ENCODE data around the gene RBFOX2.
"Not testable (repeated sequence)": the region's sequence is repeated elsewhere in the genome, so short reads cannot be mapped to it uniquely, and the experiment has no call there.

Gene RBFOX2

DNA sequence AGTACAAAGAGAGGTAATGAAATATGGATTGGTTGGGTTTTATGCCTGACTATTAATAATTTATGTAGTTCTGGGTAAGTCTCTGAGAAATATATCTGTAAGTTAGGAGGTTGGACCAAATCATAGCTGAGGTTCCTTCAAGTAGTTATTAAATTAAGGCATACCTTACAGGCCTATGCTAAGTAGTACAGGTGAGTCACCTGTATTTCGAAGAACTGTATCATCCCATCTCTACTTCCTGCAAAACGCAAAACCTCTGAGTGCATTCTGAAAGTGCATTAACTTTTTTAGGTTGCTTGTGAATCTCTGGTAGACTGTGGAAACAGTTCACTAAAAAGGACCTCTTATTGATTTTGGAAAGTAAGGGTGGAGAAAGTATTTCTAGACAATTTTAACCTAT is 273.9 kb downstream of the RBFOX2 start:
- DNase-seq: no peak

DNA sequence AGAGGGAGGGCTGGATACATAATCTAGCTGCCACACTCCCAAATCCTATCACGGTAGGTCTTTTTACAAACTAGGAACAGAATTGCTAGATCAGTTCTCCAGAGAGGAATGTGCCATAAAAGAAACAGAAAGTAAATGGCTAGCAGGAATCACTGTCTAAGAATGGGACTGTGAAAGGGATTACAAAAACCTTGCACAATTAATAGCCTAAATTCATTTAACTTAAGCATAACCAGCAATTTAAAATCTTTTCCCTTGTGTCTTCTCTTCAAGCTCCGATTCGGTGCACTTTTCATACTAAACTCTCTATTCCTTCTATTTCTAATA is 275.8 kb downstream of the RBFOX2 start:
- DNase-seq: no peak

DNA sequence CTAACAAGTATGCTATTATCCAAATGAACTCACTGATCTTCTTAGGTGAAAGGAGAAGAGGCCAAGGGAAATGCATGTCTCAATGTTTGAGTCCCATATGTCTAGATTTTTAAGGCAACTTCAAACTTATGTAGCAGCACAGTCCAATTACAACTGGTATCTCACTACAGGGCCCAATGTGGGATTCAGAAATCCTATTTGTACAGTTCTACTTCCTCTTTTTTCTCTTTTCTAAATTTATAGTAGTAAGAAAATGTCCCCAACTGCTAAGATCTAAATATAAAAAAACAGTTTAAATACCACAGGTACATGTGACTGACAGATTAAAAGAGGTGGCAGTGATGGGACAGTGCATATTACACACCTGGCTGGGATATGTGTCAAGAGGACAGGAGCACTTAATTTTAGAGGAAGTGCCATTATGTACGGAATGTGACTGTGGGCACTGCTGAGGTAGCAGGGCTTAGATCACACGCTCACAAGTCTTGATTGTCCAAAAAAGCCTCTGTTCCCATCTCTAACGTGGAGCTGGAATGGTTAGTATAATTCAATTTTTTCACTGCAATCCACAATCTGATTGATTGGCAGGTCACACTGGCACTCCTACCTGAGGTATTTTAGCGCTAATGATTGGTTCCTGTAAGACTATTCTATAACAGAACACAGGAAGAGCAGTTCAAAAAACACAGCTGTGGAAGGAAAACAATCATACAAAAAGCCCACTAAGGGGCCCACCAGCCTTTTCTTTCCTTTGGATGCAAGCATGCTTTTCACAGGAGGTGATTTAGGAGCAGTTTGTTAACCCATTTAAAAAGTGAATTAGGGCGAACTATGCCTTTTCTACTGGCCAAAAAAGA is 276.4 kb downstream of the RBFOX2 start:
- no peak for DNase-seq

DNA sequence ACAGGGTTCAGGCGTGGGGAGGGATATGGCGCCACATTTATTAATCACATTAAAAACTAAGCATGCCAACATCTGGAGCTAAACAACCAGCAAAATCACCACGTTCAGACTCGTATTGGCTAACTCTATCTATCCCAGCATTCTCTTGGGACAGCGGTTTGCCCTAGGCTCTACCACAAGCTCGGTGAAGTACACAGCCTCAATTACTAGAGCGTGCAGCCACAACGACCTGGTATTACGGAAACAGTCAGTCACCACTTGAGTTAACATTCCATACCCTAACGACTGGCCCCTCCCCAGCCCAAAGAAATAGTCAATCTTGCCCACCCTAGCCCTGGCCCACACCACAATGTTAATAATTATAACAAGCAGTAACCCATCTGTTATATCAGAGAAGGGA is 278.8 kb downstream of the RBFOX2 start:
- no peak for DNase-seq

DNA sequence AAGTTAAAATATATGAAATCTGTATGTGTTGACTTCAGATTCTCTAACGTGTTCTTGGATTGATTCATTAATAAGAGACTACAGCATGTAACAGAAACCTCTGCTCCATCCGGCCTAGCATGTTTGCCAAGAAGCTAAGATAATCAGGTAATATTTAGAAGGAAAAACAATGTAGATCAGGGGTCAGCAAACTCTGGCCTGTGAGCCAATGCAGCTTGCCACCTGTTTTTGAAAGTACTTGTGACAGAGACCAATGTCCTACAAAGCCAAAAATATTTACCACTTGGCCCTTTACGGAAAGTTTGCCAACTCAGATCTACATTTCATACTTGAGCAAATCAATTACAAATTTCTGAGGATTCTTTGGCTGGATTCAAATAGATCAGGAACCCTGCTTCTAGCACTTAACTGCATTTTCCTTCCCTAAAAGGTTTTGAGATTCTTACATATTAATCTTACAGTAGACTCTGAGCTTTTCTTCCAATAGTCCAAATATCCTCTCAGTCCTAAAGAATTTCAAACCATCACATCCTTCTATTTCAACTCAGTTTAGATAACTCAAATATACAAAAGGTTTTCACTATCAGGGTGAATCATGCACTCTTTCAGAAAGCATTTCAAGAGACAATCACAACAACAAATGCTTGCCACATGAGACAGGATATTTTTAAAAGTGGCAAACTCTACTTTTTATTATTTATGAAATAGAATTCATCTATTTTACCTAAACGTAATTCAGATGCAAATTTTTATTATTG is 281.5 kb downstream of the RBFOX2 start:
- DNase-seq: no peak

DNA sequence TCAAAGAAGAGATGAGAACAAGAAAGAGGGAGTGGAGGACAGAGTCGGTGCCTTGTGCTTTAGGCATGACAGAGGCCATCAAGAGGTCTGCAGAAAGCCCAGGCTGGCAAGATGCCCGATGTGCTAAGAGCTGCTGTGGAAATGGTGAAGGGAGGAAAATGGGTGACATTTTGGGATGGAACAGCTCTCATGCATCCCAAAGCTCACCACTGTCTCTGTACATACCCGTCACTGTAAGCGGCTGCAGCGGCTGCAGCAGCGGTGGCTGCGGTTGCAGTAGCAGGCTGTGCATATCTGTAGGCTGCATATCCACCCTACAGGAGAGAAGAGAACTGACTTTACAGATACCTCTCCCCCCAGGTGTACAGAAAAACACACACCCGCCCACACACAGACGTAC is 282.4 kb downstream of the RBFOX2 start:
- DNase-seq: no peak

DNA sequence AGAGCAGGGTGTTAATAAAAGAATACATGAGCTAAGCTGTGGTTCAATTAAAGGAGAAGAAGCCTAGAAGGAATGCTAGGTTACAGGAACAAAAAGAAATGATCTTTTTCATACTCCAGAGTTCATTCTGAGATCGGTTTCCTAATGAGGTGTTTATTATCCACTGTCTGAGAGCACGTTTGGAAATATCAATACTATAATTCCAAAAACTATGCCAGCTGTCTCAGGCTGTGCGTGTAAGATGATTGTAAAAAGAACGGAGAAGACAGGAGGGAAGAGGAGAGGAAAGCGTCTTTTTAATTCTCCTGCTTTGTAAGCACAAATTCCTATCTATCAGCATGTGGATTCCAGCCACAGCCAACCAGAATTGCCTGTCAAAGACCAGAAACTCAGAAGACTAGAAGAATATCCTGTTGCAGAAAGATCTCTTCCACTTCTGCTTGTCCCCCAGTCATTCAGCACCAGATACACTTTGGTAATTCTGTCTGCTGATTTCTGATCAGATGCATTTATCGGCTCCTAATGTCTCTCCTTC is 285.2 kb downstream of the RBFOX2 start:
- DNase-seq: no peak

DNA sequence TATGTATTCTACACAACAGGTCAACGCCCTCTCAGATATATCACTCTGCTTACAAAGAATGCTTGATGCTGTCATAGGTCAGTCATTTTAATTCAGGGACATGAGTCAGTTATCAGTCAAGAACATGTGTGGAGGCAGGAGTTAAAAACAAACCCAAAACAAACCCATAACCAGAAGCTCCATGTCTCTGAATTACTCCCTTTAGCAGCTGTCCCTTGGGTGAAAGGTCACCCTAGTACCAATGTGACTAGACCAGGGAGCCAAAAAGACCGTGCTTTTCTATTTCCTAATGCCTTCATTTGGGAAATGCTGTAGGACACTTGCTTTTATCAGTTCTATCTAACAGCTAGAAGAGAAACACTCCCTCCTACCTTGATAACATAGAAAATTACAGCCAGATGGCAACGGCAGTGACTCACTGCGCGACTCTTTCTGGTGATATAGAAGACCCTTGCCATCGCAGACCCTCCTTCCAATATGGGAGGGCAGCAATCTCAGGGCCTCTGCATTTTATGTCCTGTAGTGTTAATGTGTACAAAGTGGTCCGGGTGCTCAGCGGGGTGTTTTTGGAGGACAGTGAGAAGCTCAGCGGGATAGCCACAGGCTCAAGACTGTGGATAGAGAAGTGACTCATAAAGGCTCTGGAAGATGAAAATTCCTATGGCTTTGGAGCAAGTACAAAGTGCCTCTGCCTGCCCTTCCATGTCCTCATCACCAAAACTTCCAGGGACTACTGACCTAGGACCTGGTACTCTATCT is 286.1 kb downstream of the RBFOX2 start:
- DNase-seq: no peak

DNA sequence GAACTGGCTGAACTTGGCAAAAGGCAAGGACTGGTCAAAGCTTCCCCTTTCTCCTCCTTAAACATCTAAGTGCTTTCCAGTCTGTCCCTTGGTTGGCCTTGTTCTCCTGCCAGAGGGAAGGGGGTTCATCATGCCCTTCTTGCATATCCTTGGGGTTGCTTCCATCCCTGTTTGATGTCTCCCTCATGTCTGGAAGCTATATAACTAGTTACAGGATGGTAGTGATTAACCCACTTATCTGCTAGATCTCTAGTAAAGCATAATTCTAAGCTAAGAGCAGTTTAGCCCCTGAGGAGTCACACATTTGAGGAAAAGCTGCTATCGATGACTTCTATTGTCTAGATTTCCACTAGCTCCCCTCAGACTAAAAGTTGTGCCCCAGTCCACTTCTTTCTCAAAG is 288.0 kb downstream of the RBFOX2 start:
- DNase-seq: no peak

DNA sequence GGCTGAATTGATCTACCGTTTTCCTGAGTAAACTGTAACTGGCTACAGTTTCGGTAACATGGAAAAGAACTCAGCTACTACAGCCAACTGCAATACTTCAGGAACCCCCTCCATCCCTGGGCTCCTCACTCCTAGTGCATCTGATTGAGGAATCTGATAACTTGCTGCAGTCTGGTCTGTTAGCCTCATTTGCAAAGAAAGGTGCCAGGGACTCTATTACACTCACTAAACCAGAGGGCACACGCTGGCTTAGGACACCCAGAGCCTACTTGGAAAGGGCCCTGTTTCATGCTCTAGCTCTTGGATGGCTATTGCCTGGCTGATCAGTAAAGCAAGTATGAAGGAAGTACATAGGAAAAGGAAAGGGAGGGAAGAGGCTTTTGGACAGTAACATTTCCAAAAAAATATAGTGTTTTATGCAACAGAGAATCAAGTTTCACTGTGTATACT is 288.7 kb downstream of the RBFOX2 start:
- no peak for DNase-seq

DNA sequence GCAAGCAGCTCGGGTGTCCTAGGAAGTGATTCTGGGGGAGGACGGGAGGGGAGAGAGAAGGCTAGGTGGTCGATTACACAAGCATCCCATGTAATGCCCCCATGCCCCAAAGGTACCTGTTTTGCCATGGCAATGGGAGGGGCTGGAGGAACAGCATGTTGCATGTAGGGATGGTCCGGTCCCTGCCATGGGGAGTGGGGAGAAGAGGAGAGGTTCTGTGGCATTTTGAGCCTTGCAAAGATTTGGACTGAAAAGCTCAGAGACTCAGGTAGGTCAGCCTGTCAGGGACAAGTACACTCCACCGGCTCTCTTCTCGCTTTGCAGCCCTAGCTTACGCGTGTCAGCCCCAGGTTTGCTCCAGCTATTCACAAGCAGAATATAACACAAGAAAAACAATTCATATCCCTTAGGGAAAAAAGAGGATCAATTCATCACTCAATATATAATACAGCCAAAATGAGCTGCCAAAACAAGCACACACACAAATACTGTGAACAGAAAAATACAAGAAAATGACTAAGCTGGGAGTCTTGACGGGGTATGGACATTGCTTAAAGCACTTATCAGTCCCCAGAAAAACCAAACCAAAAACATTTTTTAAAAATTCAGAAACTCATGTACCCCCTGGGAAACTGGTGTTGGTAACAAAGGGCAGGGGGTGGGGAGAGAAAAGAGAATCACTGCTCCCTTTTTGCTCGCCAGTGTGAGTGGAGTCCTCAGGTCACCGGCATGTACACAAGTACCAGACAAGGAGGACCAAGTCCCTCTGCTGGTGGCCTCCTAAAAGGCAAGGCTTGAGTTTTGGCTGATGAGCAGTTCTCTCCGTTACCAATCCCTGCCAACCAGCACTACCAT is 289.3 kb downstream of the RBFOX2 start:
- no peak for DNase-seq

DNA sequence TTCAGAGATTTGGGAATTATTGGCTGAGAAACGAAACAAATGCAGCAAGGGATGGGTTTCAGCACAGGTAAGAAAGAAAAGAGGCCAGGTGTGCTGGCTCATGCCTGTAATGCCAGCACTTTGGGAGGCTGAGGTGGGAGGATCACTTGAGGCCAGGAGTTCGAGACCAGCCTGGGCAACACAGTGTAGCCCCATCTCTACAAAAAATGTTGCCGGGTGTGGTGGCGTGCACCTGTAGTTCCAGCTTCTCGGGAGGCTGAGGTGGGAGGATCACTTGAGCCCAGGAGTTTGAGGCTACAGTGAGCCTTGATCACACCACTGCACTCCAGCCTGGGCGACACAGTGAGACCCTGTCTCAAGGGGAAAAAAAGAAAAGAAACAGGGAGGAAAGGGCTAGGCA is 290.7 kb downstream of the RBFOX2 start:
- not testable (repeated sequence) for DNase-seq

DNA sequence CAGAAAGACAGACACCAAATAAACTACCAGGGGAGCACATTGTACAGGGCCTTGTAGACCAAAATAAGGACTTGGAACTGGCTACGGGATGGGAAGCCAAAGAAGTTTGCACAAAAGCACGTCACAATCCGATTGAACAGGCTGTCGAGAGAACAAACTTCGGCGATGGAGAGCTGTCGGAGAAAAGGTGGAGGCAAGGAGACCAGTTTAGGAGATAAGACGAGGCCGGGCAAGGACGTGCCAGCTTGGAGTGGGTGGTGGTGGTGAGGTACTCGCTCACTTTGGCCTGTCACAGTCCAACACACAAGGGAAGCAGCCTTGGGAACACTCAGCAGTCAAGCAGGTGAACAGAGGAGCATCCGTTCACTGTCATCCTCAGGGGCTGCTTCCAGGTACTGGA is 291.9 kb downstream of the RBFOX2 start:
- DNase-seq: no peak

DNA sequence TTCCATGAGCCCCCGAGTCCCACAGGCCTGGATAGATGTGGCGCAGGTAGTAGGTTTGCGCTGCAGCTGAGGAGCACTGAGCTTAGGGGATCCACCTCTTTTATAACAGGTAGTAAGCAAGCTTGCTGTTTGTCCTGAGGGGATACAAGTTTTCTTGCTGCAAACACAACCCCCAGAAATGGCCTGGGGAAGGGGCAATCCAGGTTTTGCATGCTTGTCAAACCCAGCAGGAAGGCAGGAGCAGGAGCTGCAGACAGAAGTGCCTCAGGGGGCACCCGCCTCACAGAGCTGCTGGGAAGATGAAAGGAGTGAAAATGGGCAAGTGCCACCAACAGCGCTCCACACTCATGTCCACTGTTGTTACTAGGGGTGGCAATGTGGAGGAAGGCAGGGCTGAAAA is 292.5 kb downstream of the RBFOX2 start:
- no peak for DNase-seq

DNA sequence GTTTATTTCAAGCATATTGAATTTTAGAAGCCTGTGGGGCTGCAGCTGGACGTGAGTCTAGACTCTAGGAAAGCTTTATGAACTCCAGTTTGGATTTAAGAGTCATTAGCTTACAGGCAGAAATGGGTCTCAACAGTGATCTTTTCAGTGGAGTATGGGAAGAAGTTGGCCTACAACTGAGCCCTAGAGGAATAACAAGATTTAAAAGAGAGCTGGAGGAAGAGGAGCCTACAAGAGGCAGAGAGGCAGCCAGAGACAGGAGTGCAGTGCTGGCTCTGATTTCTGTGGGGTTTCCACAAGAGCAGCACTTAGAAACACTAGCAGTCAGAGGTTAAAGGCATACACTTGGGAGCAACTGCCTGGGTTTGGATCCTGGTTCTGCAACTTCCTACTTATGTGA is 293.1 kb downstream of the RBFOX2 start:
- no peak for DNase-seq

DNA sequence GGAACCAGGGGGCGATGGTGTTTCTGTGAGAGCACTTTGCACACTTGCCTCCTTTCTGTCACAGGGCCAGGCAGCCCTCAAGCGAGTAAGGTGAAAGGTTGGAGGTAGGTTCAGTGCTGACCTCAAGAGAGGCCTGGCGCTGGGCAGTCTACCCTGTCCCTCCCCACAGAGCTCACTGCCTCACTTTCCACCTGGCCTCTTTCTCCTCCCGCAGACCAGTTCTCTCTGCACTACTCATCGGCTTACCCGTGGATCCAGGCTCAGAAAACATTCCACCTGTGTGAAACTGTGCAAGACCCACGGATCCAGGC is 294.2 kb downstream of the RBFOX2 start:
- no peak for DNase-seq

DNA sequence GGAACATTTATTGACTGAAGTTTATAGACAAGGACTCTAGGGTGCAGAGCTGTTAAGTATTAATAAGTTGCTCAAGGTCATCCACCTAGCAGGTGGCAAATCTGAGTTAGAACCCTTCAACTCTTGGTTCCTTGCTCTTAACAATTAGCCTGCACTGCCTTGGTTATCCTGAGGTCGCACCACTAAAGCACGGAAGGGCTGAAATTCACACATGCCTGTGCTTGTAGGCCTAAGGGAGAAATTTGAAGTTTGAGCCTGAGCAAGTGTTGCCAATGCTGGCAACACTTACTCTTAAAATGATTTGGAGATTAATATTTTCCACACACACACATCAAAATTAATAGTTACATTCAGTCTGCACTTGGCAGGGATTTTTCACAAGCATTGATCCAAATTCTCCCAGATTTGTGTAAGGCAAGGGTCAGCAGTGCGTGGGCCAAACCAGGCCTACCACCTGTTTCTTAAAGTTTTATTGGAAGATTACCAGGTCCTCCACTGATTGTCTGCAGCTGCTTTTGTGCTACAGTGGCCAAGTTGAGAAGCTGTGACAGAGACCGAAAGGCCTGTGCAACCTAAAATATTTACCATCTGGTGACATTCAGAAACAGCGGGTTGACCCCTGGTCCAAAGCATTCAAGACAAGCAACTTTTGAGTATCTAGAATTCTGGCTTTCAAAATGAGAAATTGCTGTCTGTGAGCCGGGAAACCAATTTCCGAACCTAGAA is 294.7 kb downstream of the RBFOX2 start:
- DNase-seq: no peak

DNA sequence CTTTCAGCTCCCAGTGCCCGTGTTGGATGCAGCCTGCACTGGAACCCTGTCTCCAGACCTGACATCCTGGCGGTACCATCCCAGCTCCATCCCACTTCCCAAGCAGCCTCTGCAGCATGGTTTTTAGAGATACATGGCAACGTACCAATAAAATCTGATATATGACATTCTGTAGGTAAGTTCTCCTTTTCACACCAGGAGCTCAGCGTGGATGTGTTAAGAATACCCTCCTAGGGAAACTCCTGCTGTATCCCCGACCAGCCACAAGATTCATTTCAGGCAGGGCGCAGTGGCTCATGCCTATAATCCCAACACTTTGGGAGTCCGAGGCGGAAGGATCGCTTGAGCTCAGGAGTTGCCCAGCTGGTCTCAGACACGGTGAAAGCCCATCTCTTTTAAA is 295.6 kb downstream of the RBFOX2 start:
- no peak for DNase-seq

DNA sequence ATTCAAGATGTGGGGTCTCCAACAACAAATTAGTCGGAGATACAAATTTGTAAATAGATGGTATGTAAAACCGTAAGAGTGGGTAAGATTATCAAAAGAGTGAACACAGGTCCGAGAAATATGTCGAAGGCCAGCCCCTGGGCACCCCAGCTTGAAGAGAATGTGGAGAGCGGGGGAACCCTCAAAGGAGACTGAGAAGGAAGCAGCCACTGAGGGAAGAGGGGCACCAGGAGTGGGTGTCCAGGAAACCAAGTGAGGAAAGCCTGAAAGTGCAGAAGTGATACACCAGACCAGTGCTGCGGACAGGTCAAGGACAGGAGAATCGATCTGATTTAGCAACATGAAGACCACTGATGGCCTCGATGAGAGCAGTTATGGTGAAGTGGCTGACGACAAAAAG is 296.5 kb downstream of the RBFOX2 start:
- DNase-seq: no peak

DNA sequence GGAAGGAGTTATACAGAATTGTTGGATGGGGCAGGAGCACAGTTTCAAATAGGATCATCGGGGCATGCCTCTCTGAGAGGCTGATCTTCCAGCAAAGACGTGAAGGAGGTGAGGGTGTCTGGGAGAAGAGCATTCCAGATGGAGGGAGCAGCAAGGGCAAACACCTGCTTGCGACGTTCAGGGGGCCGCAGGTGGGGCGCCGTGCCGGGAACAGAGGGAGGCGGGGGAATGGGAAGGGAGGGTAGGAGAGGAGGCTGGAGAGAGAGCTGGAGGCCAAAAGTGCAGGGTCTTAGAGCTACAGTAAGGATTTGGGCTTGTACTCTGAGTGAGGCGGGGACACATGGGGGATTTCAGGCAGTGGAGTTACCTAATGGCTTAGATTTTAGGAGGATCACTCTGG is 297.3 kb downstream of the RBFOX2 start:
- no peak for DNase-seq

DNA sequence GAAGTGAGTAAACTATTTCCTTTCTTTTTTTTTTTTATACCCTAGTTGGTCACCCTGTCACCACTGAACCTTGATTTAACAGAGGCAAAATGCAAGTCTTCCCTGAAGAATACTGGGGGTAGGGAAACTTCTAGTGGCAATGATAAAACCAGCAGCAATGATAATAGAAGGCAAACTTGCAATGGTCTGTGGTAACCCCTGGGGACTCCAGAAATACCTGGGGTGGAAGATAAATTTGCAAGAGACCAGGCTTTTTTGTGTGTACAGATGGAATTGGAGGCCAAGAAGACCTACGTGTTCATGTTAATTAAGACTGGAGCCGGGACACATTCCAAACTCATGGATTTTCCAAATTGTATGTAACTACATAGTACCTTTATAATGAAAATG is 299.3 kb downstream of the RBFOX2 start:
- no peak for DNase-seq

Data from NCI-H748 treated with DMSO at 0.1 percent for 48 hours (cell line).